Measurements from ENCODE around the gene CEPT1. TPM values are rescaled to one million over a fixed set of nuclear protein-coding genes. Genes with fewer than 3 reads are reported as not detected.

The CEPT1 gene
- total and polyA plus RNA-seq, 2 donors from 2014 or later = 19.2 to 35.7 TPM

- Histone ChIP-seq H3K27me3 (ENCODE audit: control insufficient read depth, insufficient read depth, low read length) (no peaks in the 10 kb centered on the region), H3K4me1 (ENCODE audit: control insufficient read depth in 2 of 3, insufficient read depth in 2 of 3, low read depth in 1 of 3, low read length in 3 of 3) (peaks cover 0 to 4% (median 0%) of the 10 kb centered on the region in 3 donors), H3K9me3 (ENCODE audit: control insufficient read depth in 2 of 3, insufficient read depth in 1 of 3, low read length in 3 of 3) (no peaks in the 10 kb centered on the region), H3K9ac (ENCODE audit: low read length in 3 of 3) (no peak within 1 kb of the TSS), H3K36me3 (ENCODE audit: control insufficient read depth in 2 of 3, insufficient read depth in 3 of 3, low read length in 3 of 3) (no peaks in the 10 kb centered on the region), H3K27ac (ENCODE audit: low read depth in 2 of 2, low read length in 2 of 2) (no peak within 1 kb of the TSS), H3K4me3 (ENCODE audit: low read length in 3 of 3) (no peak within 1 kb of the TSS)
- no peak for FAIRE-seq
- intact Hi-C loops (cut with DNase I) = loop anchor here (10.0 kb wide), 1 partner anchor 177 kb away; no protein-coding TSS in a partner anchor
- DNase-seq = no peak
- TF ChIP-seq CTCF (IDR thresholded peaks at IDR 0.05; ENCODE audit: borderline replicate concordance, extremely low read depth, insufficient read depth) = no peak
Measured at GRCh38 chr1:111227434-111227833, 87.4 kb downstream of the CEPT1 start, which contains the start of gene CHI3L2. Gene CHI3L2, plus strand, starts transcription at chr1:111227713. Its CDS starts 17 bp downstream, at chr1:111227730.

GRCh38 chr1:111227851-111228747 lies 88.1 kb downstream of the CEPT1 start:
- FAIRE-seq (no peak), DNase-seq (no peak)
- H3K27me3 ChIP-seq (ENCODE audit: control insufficient read depth, insufficient read depth, low read length) = no peaks in the 10 kb centered on the region
- no peak overlapping the region for H3K27ac ChIP-seq (ENCODE audit: low read depth in 2 of 2, low read length in 2 of 2)
- H3K9ac ChIP-seq (ENCODE audit: low read length in 3 of 3) = no peak overlapping the region
- peaks cover 0 to 2% (median 0%) of the 10 kb centered on the region in 3 donors for H3K4me1 ChIP-seq (ENCODE audit: control insufficient read depth in 2 of 3, insufficient read depth in 2 of 3, low read depth in 1 of 3, low read length in 3 of 3)
- intact Hi-C loops (cut with DNase I) = loop anchor here (10.0 kb wide), 1 partner anchor 177 kb away; no protein-coding TSS in a partner anchor
- H3K9me3 ChIP-seq (ENCODE audit: control insufficient read depth in 2 of 3, insufficient read depth in 1 of 3, low read length in 3 of 3) = no peaks in the 10 kb centered on the region
- H3K4me3 ChIP-seq (ENCODE audit: low read length in 3 of 3) = no peak overlapping the region
- TF ChIP-seq CTCF (IDR thresholded peaks at IDR 0.05; ENCODE audit: borderline replicate concordance, extremely low read depth, insufficient read depth) = no peak
- H3K36me3 ChIP-seq (ENCODE audit: control insufficient read depth in 2 of 3, insufficient read depth in 3 of 3, low read length in 3 of 3) = no peaks in the 10 kb centered on the region

GRCh38 chr1:111228748-111229126 lies 88.7 kb downstream of the CEPT1 start:
- Histone ChIP-seq H3K36me3 (ENCODE audit: control insufficient read depth in 2 of 3, insufficient read depth in 3 of 3, low read length in 3 of 3) (no peaks in the 10 kb centered on the region), H3K9me3 (ENCODE audit: control insufficient read depth in 2 of 3, insufficient read depth in 1 of 3, low read length in 3 of 3) (no peaks in the 10 kb centered on the region), H3K27me3 (ENCODE audit: control insufficient read depth, insufficient read depth, low read length) (no peaks in the 10 kb centered on the region), H3K4me1 (ENCODE audit: control insufficient read depth in 2 of 3, insufficient read depth in 2 of 3, low read depth in 1 of 3, low read length in 3 of 3) (no peaks in the 10 kb centered on the region), H3K4me3 (ENCODE audit: low read length in 3 of 3) (no peak overlapping the region), H3K27ac (ENCODE audit: low read depth in 2 of 2, low read length in 2 of 2) (no peak overlapping the region), H3K9ac (ENCODE audit: low read length in 3 of 3) (no peak overlapping the region)
- TF ChIP-seq CTCF (IDR thresholded peaks at IDR 0.05; ENCODE audit: borderline replicate concordance, extremely low read depth, insufficient read depth) = no peak
- intact Hi-C loops (cut with DNase I) = loop anchor here (10.0 kb wide), 1 partner anchor 176 kb away; no protein-coding TSS in a partner anchor
- DNase-seq = no peak
- no peak for FAIRE-seq
